Upper lobe of left lung (tissue), 4 donors: ENCODE results near the gene SLC26A2.

Experiments used
- EP300 ChIP-seq, 4 donors: sonication (generic); formaldehyde crosslinking; IDR thresholded peaks; one replicate each; pipeline ENCODE4 v1.5.1; 2017; ENCODE audit warnings: antibody characterized with exemption in 4 of 4, control low read depth in 2 of 4
- POLR2A ChIP-seq, 4 donors: fragments of 450-650 bp; IDR thresholded peaks; one replicate each; pipeline ENCODE4 v1.5.1; 2016 to 2017; ENCODE audit warnings: antibody characterized with exemption in 4 of 4, mild to moderate bottlenecking in 2 of 4
- POLR2AphosphoS5 ChIP-seq, 2 donors: sonication (generic); formaldehyde crosslinking; IDR thresholded peaks; one replicate each; pipeline ENCODE4 v1.5.1; 2017; ENCODE audit warnings: antibody characterized with exemption in 2 of 2
- TF ChIP-seq, protein P1 (sequence below), 6 experiments: fragments of 450-650 bp in 4 of 6; fragments of 200-600 bp in 2 of 6; sonication (generic) in 2 of 6; IDR thresholded peaks; one replicate each; pipeline ENCODE4 v1.5.1; 2016 to 2019; ENCODE audit warnings: antibody characterized with exemption in 6 of 6

DNA sequence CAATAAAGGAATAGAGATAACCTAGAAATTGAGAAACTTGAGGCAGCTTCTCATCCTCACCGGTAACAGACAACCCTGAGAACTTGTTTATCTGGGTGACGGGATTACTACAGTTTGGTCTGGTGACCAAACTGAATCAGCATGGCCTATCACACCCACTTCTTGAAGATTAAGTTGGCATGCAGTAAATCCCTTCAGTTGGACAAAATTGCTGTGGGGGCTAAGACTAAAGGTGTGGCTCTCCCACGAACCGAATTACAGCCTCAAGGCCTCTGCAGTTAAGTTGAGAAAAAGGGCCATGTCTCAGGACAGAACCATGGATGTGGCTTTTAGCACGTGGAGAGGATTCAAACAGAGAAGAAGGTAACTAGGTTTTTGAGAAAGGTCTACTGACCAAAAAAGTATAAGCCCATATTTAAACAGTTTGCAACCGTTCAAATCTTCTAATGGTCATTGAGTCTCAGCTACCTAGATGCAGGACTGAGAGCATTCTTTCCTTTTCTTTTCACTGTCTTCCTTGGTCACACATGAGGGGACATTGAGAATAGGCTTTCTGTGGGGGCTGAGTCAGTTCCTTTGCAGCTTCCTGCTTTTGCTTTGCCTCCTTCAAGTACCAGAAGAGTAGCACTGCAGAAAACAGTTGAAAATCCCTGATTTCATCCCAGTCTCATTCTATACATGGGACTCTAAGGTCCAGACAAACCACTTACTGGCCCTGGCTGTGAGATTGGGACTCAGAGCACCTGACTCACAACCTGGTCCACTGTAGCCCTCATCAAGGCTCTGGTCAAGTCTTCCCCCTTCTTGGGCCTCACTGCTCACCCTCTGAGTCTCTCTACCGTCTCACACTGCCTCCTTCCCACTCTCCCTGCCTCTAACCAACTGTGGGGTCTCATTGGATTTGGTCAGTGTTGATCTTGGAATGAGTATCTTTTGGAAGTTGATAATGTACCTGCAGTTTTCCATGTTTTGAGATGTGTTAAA is 46.8 kb upstream of the SLC26A2 start:
- TF ChIP-seq, protein P1, sequence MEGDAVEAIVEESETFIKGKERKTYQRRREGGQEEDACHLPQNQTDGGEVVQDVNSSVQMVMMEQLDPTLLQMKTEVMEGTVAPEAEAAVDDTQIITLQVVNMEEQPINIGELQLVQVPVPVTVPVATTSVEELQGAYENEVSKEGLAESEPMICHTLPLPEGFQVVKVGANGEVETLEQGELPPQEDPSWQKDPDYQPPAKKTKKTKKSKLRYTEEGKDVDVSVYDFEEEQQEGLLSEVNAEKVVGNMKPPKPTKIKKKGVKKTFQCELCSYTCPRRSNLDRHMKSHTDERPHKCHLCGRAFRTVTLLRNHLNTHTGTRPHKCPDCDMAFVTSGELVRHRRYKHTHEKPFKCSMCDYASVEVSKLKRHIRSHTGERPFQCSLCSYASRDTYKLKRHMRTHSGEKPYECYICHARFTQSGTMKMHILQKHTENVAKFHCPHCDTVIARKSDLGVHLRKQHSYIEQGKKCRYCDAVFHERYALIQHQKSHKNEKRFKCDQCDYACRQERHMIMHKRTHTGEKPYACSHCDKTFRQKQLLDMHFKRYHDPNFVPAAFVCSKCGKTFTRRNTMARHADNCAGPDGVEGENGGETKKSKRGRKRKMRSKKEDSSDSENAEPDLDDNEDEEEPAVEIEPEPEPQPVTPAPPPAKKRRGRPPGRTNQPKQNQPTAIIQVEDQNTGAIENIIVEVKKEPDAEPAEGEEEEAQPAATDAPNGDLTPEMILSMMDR (IDR thresholded peaks at IDR 0.05): no peak
- TF ChIP-seq POLR2A (IDR thresholded peaks at IDR 0.05) (no peak), POLR2AphosphoS5 (IDR thresholded peaks at IDR 0.05) (no peak), EP300 (IDR thresholded peaks at IDR 0.05) (no peak)
